GM19467 (cell line): ENCODE results near the gene HSD11B1.

Experiments used
- ATAC-seq: cut with Tn5 transposase; IDR thresholded peaks from one replicate; pipeline ENCODE4 v1.9.1; 2021; ENCODE audit warnings: mild to moderate bottlenecking, moderate library complexity; ENCODE audit not compliant: unreplicated experiment

HSD11B1 gene

GRCh38 chr1:209704584-209704983 is at the start of gene HSD11B1:
Gene HSD11B1, plus strand, starts transcription at chr1:209704846. Its CDS starts 97 bp downstream, at chr1:209704943.
- no peak for ATAC-seq

GRCh38 chr1:209655411-209656231 is 49.0 kb upstream of the HSD11B1 start:
- ATAC-seq, result no peak

GRCh38 chr1:209657140-209657879 is 47.3 kb upstream of the HSD11B1 start:
- ATAC-seq, result no peak

- no peak for ATAC-seq
These were observed 46.7 kb upstream of the HSD11B1 start for GRCh38 chr1:209657918-209658317.

GRCh38 chr1:209659909-209660308 is 44.7 kb upstream of the HSD11B1 start:
- ATAC-seq, result peak; percentile 78

- no peak for ATAC-seq
These were observed 43.6 kb upstream of the HSD11B1 start for GRCh38 chr1:209661071-209661470.

GRCh38 chr1:209662879-209663327 is 41.7 kb upstream of the HSD11B1 start:
- ATAC-seq, result no peak

- ATAC-seq, result no peak
These were observed 37.5 kb upstream of the HSD11B1 start for GRCh38 chr1:209667103-209667502.

- no peak for ATAC-seq
These were observed 36.9 kb upstream of the HSD11B1 start for GRCh38 chr1:209667708-209668107.

GRCh38 chr1:209670441-209671082 is 34.1 kb upstream of the HSD11B1 start:
- ATAC-seq, result no peak

- ATAC-seq, result peak; percentile 92
These were observed 31.7 kb upstream of the HSD11B1 start for GRCh38 chr1:209672705-209673630.

GRCh38 chr1:209673631-209674417 is 30.8 kb upstream of the HSD11B1 start:
- no peak for ATAC-seq

- no peak for ATAC-seq
These were observed 29.6 kb upstream of the HSD11B1 start, which contains the start of gene G0S2 for GRCh38 chr1:209674957-209675564. Gene G0S2, plus strand, starts transcription at chr1:209675412. Its CDS starts 273 bp downstream, at chr1:209675685.

GRCh38 chr1:209675565-209676154 is 29.0 kb upstream of the HSD11B1 start:
- no peak for ATAC-seq

- no peak for ATAC-seq
These were observed 25.6 kb upstream of the HSD11B1 start for GRCh38 chr1:209678981-209679539.

- no peak for ATAC-seq
These were observed 18.8 kb upstream of the HSD11B1 start for GRCh38 chr1:209685821-209686220.

- no peak for ATAC-seq
These were observed 18.3 kb upstream of the HSD11B1 start for GRCh38 chr1:209686322-209686721.

- no peak for ATAC-seq
These were observed 15.9 kb upstream of the HSD11B1 start for GRCh38 chr1:209688746-209689234.
